Measurements from ENCODE around the gene MSRB3. TPM values are rescaled to one million over a fixed set of nuclear protein-coding genes. Genes with fewer than 3 reads are reported as not detected.

The MSRB3 gene
- total and polyA plus RNA-seq, 10 donors, result 4.3 to 64.4 (median 19.7) TPM

DNA sequence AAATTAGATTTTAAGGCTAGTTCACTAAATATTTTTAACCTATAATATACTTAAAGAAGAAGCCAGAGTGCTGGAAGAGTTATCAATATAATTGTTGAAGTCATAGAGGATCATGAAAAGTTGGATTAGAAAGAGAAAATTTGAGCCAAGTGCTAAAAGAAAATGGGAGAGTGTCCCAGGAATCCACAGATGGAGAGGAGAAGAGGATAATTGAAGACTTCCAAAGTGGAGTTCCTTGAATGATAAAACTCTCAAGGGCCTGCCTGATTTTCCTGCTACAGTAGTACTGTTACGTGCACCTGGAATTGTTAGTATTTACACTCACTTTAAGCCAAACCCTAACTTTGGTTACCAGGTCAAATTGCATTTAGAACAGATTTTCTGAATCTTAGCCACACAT is 113.2 kb downstream of the MSRB3 start:
- Histone ChIP-seq H3K36me3 (no peaks in the 10 kb centered on the region), H3K4me1 (no peaks in the 10 kb centered on the region), H3K9me3 (peaks cover 0 to 32% (median 26%) of the 10 kb centered on the region in 8 donors), H3K27me3 (replicated peaks in 1 of 7) (no peaks in the 10 kb centered on the region), H3K27ac (no peak overlapping the region), H3K4me3 (no peak overlapping the region)
- TF ChIP-seq POLR2AphosphoS5 (IDR thresholded peaks at IDR 0.05) (no peak), POLR2A (IDR thresholded peaks at IDR 0.05) (no peak)
- TF ChIP-seq, protein P1, sequence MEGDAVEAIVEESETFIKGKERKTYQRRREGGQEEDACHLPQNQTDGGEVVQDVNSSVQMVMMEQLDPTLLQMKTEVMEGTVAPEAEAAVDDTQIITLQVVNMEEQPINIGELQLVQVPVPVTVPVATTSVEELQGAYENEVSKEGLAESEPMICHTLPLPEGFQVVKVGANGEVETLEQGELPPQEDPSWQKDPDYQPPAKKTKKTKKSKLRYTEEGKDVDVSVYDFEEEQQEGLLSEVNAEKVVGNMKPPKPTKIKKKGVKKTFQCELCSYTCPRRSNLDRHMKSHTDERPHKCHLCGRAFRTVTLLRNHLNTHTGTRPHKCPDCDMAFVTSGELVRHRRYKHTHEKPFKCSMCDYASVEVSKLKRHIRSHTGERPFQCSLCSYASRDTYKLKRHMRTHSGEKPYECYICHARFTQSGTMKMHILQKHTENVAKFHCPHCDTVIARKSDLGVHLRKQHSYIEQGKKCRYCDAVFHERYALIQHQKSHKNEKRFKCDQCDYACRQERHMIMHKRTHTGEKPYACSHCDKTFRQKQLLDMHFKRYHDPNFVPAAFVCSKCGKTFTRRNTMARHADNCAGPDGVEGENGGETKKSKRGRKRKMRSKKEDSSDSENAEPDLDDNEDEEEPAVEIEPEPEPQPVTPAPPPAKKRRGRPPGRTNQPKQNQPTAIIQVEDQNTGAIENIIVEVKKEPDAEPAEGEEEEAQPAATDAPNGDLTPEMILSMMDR (IDR thresholded peaks at IDR 0.05 in 8 of 11, conservative IDR thresholded peaks at IDR 0.05 in 3 of 11), result no peak
- 84 to 100% (median 94%) methylated on average over 1 of the region's 1 CpG for WGBS, 5 donors
- no peak for DNase-seq
- intact Hi-C loops (cut with DNase I; ENCODE audit: low total_unique reads), result no loop called here

GRCh38 chr12:65392491-65392890 is 114.0 kb downstream of the MSRB3 start:
- intact Hi-C loops (cut with DNase I; ENCODE audit: low total_unique reads), result no loop called here
- TF ChIP-seq POLR2AphosphoS5 (IDR thresholded peaks at IDR 0.05) (no peak), POLR2A (IDR thresholded peaks at IDR 0.05) (no peak)
- TF ChIP-seq, protein P1 (IDR thresholded peaks at IDR 0.05 in 8 of 11, conservative IDR thresholded peaks at IDR 0.05 in 3 of 11), result no peak
- WGBS, 5 donors, result 71 to 90% (median 79%) methylated on average over 5 of the region's 5 CpGs
- no peaks in the 10 kb centered on the region for H3K27me3 ChIP-seq (replicated peaks in 1 of 7)
- H3K36me3 ChIP-seq, result no peaks in the 10 kb centered on the region
- H3K4me1 ChIP-seq, result no peaks in the 10 kb centered on the region
- peaks cover 0 to 40% (median 29%) of the 10 kb centered on the region in 8 donors for H3K9me3 ChIP-seq
- H3K4me3 ChIP-seq, result no peak overlapping the region
- no peak for DNase-seq
- H3K27ac ChIP-seq, result no peak overlapping the region

- Histone ChIP-seq H3K27ac (no peak overlapping the region), H3K36me3 (no peaks in the 10 kb centered on the region), H3K27me3 (replicated peaks in 1 of 7) (no peaks in the 10 kb centered on the region), H3K4me3 (no peak overlapping the region), H3K4me1 (no peaks in the 10 kb centered on the region), H3K9me3 (peaks cover 0 to 28% (median 13%) of the 10 kb centered on the region in 8 donors)
- TF ChIP-seq POLR2A (IDR thresholded peaks at IDR 0.05) (no peak), POLR2AphosphoS5 (IDR thresholded peaks at IDR 0.05) (no peak)
- DNase-seq, result no peak
- WGBS, 5 donors, result 77 to 100% (median 93%) methylated on average over 4 to 5 of the region's 5 CpGs
- intact Hi-C loops (cut with DNase I; ENCODE audit: low total_unique reads), result no loop called here
These were observed 124.7 kb downstream of the MSRB3 start for GRCh38 chr12:65403188-65403587.

DNA sequence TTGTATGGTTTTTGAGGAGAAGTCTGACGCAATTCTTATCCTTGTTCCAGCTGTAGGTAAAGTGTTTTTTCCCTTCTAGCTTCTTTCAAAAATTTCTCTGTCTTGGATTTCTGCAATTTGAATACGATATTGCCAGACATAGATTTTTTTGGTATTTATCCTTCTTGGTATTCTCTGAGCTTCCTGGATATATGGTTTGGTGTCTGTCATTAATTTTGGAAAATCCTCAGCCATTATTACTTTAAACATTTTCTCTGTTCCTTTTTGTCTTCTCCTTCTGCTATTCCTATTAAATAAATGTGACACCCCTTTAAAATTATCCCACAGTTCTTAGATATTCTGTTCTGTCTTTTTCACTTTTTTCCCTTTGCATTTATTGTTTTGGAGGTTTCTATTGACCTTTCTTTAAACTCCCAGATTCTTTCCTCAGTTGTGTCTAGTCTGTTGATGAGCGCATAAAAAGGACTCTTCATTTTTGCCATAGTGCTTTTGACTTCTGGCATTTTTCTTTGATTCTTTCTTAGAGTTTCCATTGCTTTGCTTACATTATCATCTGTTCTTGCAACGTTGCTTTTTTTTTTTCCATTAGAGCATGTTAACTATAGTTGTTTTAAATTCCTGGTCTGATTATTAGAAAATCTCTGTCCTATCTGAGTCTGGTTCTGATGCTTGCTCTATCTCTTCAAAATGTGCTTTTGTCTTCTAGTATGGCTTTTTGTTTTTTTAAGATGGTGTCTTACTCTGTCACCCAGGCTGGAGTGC is 129.1 kb downstream of the MSRB3 start:
- no peaks in the 10 kb centered on the region for H3K27me3 ChIP-seq (replicated peaks in 1 of 7)
- peaks cover 0 to 13% (median 3%) of the 10 kb centered on the region in 8 donors for H3K9me3 ChIP-seq
- peaks cover 0 to 12% (median 0%) of the 10 kb centered on the region in 6 donors for H3K4me1 ChIP-seq
- intact Hi-C loops (cut with DNase I; ENCODE audit: low total_unique reads), result no loop called here
- 87 to 90% (median 90%) methylated on average over 4 of the region's 4 CpGs for WGBS, 5 donors
- TF ChIP-seq POLR2A (IDR thresholded peaks at IDR 0.05) (no peak), POLR2AphosphoS5 (IDR thresholded peaks at IDR 0.05) (no peak)
- TF ChIP-seq, protein P1 (IDR thresholded peaks at IDR 0.05 in 8 of 11, conservative IDR thresholded peaks at IDR 0.05 in 3 of 11), result no peak
- no peaks in the 10 kb centered on the region for H3K36me3 ChIP-seq
- no peak overlapping the region for H3K27ac ChIP-seq
- H3K4me3 ChIP-seq, result no peak overlapping the region
- no peak for DNase-seq
